HepG2 (cell line): Measurements from ENCODE around the gene ZNF628. TPM values are rescaled to one million over a fixed set of nuclear protein-coding genes. Genes with fewer than 3 reads are reported as not detected.

Source experiments
- ATF1 ChIP-seq: IDR thresholded peaks from 2 replicates; pipeline ENCODE4 v1.6.1; 2016; ENCODE audit warnings: mild to moderate bottlenecking, control low read depth
- ATF5 ChIP-seq: sonication (generic); formaldehyde crosslinking; IDR thresholded peaks from 2 replicates; pipeline ENCODE4 v1.4.0; 2020; ENCODE audit warnings: mild to moderate bottlenecking, low read depth, missing genetic modification reagents
- FOXO1 ChIP-seq: sonication (generic); formaldehyde crosslinking; IDR thresholded peaks from 2 replicates; pipeline ENCODE4 v1.4.0; 2020; ENCODE audit warnings: missing genetic modification reagents
- HIVEP1 ChIP-seq: sonication (generic); formaldehyde crosslinking; IDR thresholded peaks from 2 replicates; pipeline ENCODE4 v1.4.0; 2020; ENCODE audit warnings: mild to moderate bottlenecking, missing genetic modification reagents
- HMGXB4 ChIP-seq, 2 experiments: sonication (generic) in 1 of 2; formaldehyde crosslinking in 1 of 2; IDR thresholded peaks; 2 replicates each; pipeline versions ENCODE4 v1.4.0 to v1.6.1; 2018 to 2020; ENCODE audit warnings: missing genetic modification reagents in 2 of 2, borderline replicate concordance in 1 of 2, low read depth in 1 of 2, mild to moderate bottlenecking in 1 of 2, missing biosample characterization in 1 of 2
- HNRNPK ChIP-seq: fragments of 200-400 bp; formaldehyde crosslinking; IDR thresholded peaks from 2 replicates; pipeline ENCODE4 v1.6.1; 2018; ENCODE audit warnings: low read length, low read depth, moderate library complexity, mild to moderate bottlenecking; ENCODE audit not compliant: poor library complexity, severe bottlenecking
- HNRNPLL ChIP-seq: fragments of 200-400 bp; formaldehyde crosslinking; IDR thresholded peaks from 2 replicates; pipeline ENCODE4 v1.6.1; 2017; ENCODE audit warnings: mild to moderate bottlenecking, low read depth, low read length; ENCODE audit not compliant: poor library complexity, severe bottlenecking
- IRF2 ChIP-seq: IDR thresholded peaks from 2 replicates; pipeline ENCODE4 v1.6.1; 2018; ENCODE audit warnings: missing genetic modification reagents, missing compliant biosample characterization
- JUND ChIP-seq: sonication (generic); formaldehyde crosslinking; IDR thresholded peaks from 2 replicates; pipeline ENCODE4 v1.8.0; 2022; ENCODE audit warnings: mild to moderate bottlenecking, missing genetic modification reagents
- PHF5A ChIP-seq: IDR thresholded peaks from one replicate; pipeline ENCODE4 v1.6.1; 2018; ENCODE audit warnings: low read depth, missing genetic modification reagents; ENCODE audit not compliant: unreplicated experiment
- PITX1 ChIP-seq: sonication (generic); formaldehyde crosslinking; IDR thresholded peaks from 2 replicates; pipeline ENCODE4 v1.5.1; 2020; ENCODE audit warnings: mild to moderate bottlenecking, missing genetic modification reagents
- SALL2 ChIP-seq: sonication (generic); formaldehyde crosslinking; IDR thresholded peaks from 2 replicates; pipeline ENCODE4 v1.8.1; 2023; ENCODE audit warnings: mild to moderate bottlenecking, missing genetic modification reagents, inconsistent platforms
- SNRNP70 ChIP-seq: fragments of 200-400 bp; formaldehyde crosslinking; IDR thresholded peaks from 2 replicates; pipeline ENCODE4 v1.6.1; 2017; ENCODE audit warnings: mild to moderate bottlenecking, low read depth, low read length, moderate library complexity
- SP2 ChIP-seq: sonication (generic); formaldehyde crosslinking; IDR thresholded peaks from 2 replicates; pipeline ENCODE4 v1.5.1; 2020; ENCODE audit warnings: mild to moderate bottlenecking, missing genetic modification reagents
- THRA ChIP-seq: sonication (generic); formaldehyde crosslinking; IDR thresholded peaks from 2 replicates; pipeline ENCODE4 v1.4.0; 2020; ENCODE audit warnings: missing genetic modification reagents, borderline replicate concordance
- ZFY ChIP-seq: sonication (generic); formaldehyde crosslinking; IDR thresholded peaks from 2 replicates; pipeline ENCODE4 v1.4.0; 2020; ENCODE audit warnings: missing genetic modification reagents
- ZNF180 ChIP-seq: sonication (generic); formaldehyde crosslinking; IDR thresholded peaks from 2 replicates; pipeline ENCODE4 v1.4.0; 2020; ENCODE audit warnings: low read depth, missing genetic modification reagents, borderline replicate concordance
- ZNF253 ChIP-seq: sonication (generic); formaldehyde crosslinking; IDR thresholded peaks from 2 replicates; pipeline ENCODE4 v1.8.0; 2022; ENCODE audit warnings: mild to moderate bottlenecking, missing genetic modification reagents, borderline replicate concordance
- ZNF382 ChIP-seq: sonication (generic); formaldehyde crosslinking; IDR thresholded peaks from 2 replicates; pipeline ENCODE4 v1.5.0; 2020; ENCODE audit warnings: missing genetic modification reagents, mild to moderate bottlenecking, borderline replicate concordance
- ZNF501 ChIP-seq: sonication (generic); formaldehyde crosslinking; IDR thresholded peaks from 2 replicates; pipeline ENCODE4 v1.5.1; 2020; ENCODE audit warnings: mild to moderate bottlenecking, moderate library complexity, missing genetic modification reagents
- ZNF574 ChIP-seq: sonication (generic); formaldehyde crosslinking; IDR thresholded peaks from 2 replicates; pipeline ENCODE4 v1.4.0; 2020; ENCODE audit warnings: missing genetic modification reagents
- ZNF879 ChIP-seq: sonication (generic); formaldehyde crosslinking; IDR thresholded peaks from 2 replicates; pipeline ENCODE4 v1.8.1; 2023; ENCODE audit warnings: missing genetic modification reagents
- polyA plus RNA-seq, 8 experiments: library from polyadenylated mRNA; depleted of rRNA in 3 of 8; stranded (reverse) in 7 of 8; unstranded in 1 of 8; fragments of >200 nt; fragmentation: Illumina TruSeq in 4 of 8; extraction: Trizol in 4 of 8; gene quantifications; 2 replicates each; pipeline versions ENCODE4 v1.2.1 to v1.2.3, GENCODE V29; 2011 to 2016; ENCODE audit warnings: low read depth in 4 of 8, missing spikeins in 1 of 8, mixed read lengths in 1 of 8; ENCODE audit not compliant: insufficient read depth in 1 of 8
- total RNA-seq, 5 experiments: library from RNA; depleted of rRNA; stranded (reverse); fragments of >200 nt; fragmentation: Illumina TruSeq; extraction: Trizol; gene quantifications; 2 replicates each; pipeline ENCODE4 v1.2.3, GENCODE V29; 2016; ENCODE audit warnings: low read depth in 1 of 5

ZNF628 gene
- total and polyA plus RNA-seq, 2 of the 13 experiments (the other 11 are each of a cell fraction or from before 2014, with no cell fraction given), result 0.54 to 1.2 TPM

- TF ChIP-seq ZNF574 (CRISPR knock-in tag) (peak; percentile 49; the same call in 1 of the 2 replicates), PHF5A (CRISPR knock-in tag) (no peak), HMGXB4 (CRISPR knock-in tag; IDR thresholded peaks at IDR 0.05; ENCODE audit: borderline replicate concordance in 1 of 2, low read depth in 1 of 2) (peak in 1 of 2 experiments; percentile 71; a peak in 1 of 4 replicates), PITX1 (0 out of 2 replicates have a peak, but pooled peaks have one; percentile 14), SALL2 (CRISPR knock-in tag) (peak; percentile 65; the same call in 1 of the 2 replicates), HNRNPLL (peak; percentile 23), ZNF180 (CRISPR knock-in tag) (no peak), ATF5 (CRISPR knock-in tag) (no peak), FOXO1 (CRISPR knock-in tag) (no peak), THRA (CRISPR knock-in tag) (0 out of 2 replicates have a peak, but pooled peaks have one; percentile 21), IRF2 (0 out of 2 replicates have a peak, but pooled peaks have one; percentile 16), ATF1 (CRISPR knock-in tag) (peak; percentile 86), JUND (0 out of 2 replicates have a peak, but pooled peaks have one; percentile 25), ZNF382 (no peak), ZFY (CRISPR knock-in tag) (peak; percentile 42; the same call in 1 of the 2 replicates), SP2 (no peak; the same call in 1 of the 2 replicates), HIVEP1 (CRISPR knock-in tag) (no peak), ZNF501 (CRISPR knock-in tag) (peak; percentile 41; the same call in 1 of the 2 replicates), ZNF879 (CRISPR knock-in tag) (no peak), HNRNPK (peak; percentile 30), ZNF253 (CRISPR knock-in tag) (no peak), SNRNP70 (no peak)
These were observed 8.4 kb downstream of the ZNF628 start, which contains the start of gene NAT14 (continued) for GRCh38 chr19:55484593-55485438.
